Aorta (tissue), 5 donors: ENCODE data around the gene CFAP20DC. TPM values are rescaled to one million over a fixed set of nuclear protein-coding genes. Genes with fewer than 3 reads are reported as not detected.

Source experiments
- ATAC-seq: fragments of 200-7000 bp; cut with Tn5 transposase; one replicate; pipeline ENCODE4 v1.9.1; 2022; ENCODE audit warnings: moderate library complexity; ENCODE audit not compliant: low FRiP score
- DNase-seq, 2 donors: peaks; one replicate each; pipeline ENCODE4 v3.0.0-alpha.2; 2020
- H3K27ac ChIP-seq, 2 donors: one replicate each; pipeline ENCODE4 v1.5.1; 2013; ENCODE audit warnings: low read length in 2 of 2, mild to moderate bottlenecking in 2 of 2, moderate library complexity in 2 of 2, control low read depth in 1 of 2, inconsistent platforms in 1 of 2, low read depth in 1 of 2
- H3K27me3 ChIP-seq, 2 donors: one replicate each; pipeline ENCODE4 v1.6.1; 2013; ENCODE audit warnings: control low read depth in 1 of 2, low read length in 1 of 2, mild to moderate bottlenecking in 1 of 2, moderate library complexity in 1 of 2; ENCODE audit not compliant: insufficient read depth in 2 of 2, control insufficient read depth in 1 of 2
- H3K36me3 ChIP-seq, 2 donors: one replicate each; pipeline ENCODE4 v1.6.1; 2013; ENCODE audit warnings: control low read depth in 1 of 2, low read length in 1 of 2, mild to moderate bottlenecking in 1 of 2; ENCODE audit not compliant: insufficient read depth in 2 of 2, control insufficient read depth in 1 of 2
- H3K4me1 ChIP-seq, 2 donors: one replicate each; pipeline ENCODE4 v1.6.1; 2013; ENCODE audit warnings: low read length in 2 of 2, control low read depth in 1 of 2, mild to moderate bottlenecking in 1 of 2, moderate library complexity in 1 of 2; ENCODE audit not compliant: insufficient read depth in 2 of 2, control insufficient read depth in 1 of 2
- H3K4me3 ChIP-seq, 2 donors: one replicate each; pipeline ENCODE4 v1.5.1; 2013; ENCODE audit warnings: low read length in 2 of 2, control low read depth in 1 of 2, mild to moderate bottlenecking in 1 of 2
- H3K9me3 ChIP-seq: one replicate; pipeline ENCODE4 v1.6.1; 2013; ENCODE audit warnings: mild to moderate bottlenecking, low read length; ENCODE audit not compliant: control insufficient read depth
- WGBS, 2 donors: extraction: QIAGEN DNeasy Blood & Tissue Kit; methylation state at CpG; one replicate each; pipeline ENCODE4 v1.1.7; 2013; 5-methylcytosine and 5-hydroxymethylcytosine counted together
- intact Hi-C, 2 donors: fragments of 100-400 bp; cut with DNase I; formaldehyde crosslinking; loops; one replicate each; pipeline versions ENCODE4 v1.14.2 to v1.15.0; 2022
- polyA plus RNA-seq, 2 donors: library from polyadenylated mRNA; stranded (reverse); fragments of 200-250 nt; gene quantifications; one replicate each; pipeline ENCODE4 v1.2.3, GENCODE V29; 2013
- total RNA-seq, 2 donors: library from RNA; stranded (reverse); fragmentation: NEBNext Ultra II Directional; extraction: Animal tissue kit (Norgen Biotek cat#: 25700); gene quantifications; one replicate each; pipeline ENCODE4 v1.2.1, GENCODE V29; 2021
- donor health status: healthy with polysubstance abuse.
- donor health status: Bipolar disorder and iron deficiency.
- donor health status: DM: no; HTN: no; CAD: no.
- donor health status: DM: no; HTN: no; CAD: no.
- donor health status: DM: yes; HTN: yes; CAD: no.

The CFAP20DC gene
- total and polyA plus RNA-seq, 4 donors, result 0.39 to 0.90 TPM; not detected in 2

DNA sequence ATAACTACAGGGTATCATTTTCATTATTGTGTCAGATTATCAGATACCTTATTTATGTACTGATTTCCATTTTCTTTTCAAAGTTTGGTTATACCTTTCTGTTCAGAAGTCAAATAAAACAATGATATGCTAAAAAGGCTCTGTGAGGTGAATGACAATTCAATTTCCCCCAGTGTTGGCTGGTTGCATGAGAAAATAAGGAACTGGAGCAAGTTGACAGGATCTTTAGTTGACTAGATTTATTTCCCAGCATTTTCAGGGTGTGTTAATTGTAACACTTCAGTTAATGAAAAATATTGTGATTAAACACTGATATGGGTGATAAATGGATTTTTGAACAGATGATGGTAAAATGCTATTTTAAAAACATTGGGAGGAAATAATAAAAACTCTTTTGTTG is 260.4 kb downstream of the CFAP20DC start:
- H3K36me3 ChIP-seq, result no peaks in the 10 kb centered on the region
- H3K4me1 ChIP-seq, result no peaks in the 10 kb centered on the region
- H3K4me3 ChIP-seq, result no peak overlapping the region
- DNase-seq, result no peak
- intact Hi-C loops, result no loop called here
- no peak overlapping the region for H3K27ac ChIP-seq
- H3K9me3 ChIP-seq, result no peaks in the 10 kb centered on the region
- peaks cover 0 to 1% of the 10 kb centered on the region in 2 donors for H3K27me3 ChIP-seq
- ATAC-seq, result no peak

DNA sequence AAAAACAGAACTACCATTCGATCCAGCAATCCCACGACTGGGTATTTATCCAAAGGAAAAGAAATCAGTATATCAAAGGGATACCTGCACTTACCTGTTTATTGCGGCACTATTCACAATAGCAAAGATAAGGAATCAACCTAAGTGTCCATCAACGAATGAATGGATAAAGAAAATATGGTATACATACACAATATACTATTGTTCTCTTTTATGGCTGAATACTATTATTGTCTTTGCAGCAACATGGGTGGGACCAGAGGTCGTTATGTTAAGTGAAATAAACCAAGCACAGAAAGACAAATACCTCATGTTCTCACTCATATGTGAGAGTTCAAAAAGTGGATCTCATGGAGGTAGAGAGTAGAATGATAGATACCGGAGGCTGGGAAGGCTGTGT is 264.9 kb downstream of the CFAP20DC start:
- Histone ChIP-seq H3K4me3 (no peak overlapping the region), H3K4me1 (no peaks in the 10 kb centered on the region), H3K9me3 (no peaks in the 10 kb centered on the region), H3K27me3 (peaks cover 0 to 1% of the 10 kb centered on the region in 2 donors), H3K36me3 (no peaks in the 10 kb centered on the region), H3K27ac (no peak overlapping the region)
- DNase-seq (no peak), ATAC-seq (no peak)
- intact Hi-C loops, result no loop called here
- 78 to 85% methylated on average over 6 of the region's 6 CpGs for WGBS, 2 donors

DNA sequence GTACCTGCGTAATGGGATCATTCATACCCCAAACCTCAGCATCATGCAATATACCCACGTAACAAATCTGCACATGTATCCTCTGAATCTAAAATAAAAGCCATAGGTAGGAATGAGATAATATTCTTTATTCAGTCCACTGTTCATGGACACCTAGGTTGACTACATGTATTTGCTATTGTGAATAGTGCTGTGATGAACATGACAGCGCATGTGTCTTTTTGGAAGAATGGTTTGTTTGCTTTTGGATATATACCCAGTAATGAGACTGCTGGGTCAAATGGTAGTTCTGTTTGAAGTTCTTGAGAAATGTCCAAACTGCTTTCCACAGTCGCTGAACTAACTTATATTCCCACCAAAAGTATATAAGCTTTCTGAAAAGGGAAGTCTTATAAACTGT is 265.4 kb downstream of the CFAP20DC start:
- H3K9me3 ChIP-seq, result no peaks in the 10 kb centered on the region
- ATAC-seq, result no peak
- DNase-seq, result no peak
- 80 to 89% methylated on average over 4 of the region's 4 CpGs for WGBS, 2 donors
- H3K4me3 ChIP-seq, result no peak overlapping the region
- no peaks in the 10 kb centered on the region for H3K36me3 ChIP-seq
- intact Hi-C loops, result no loop called here
- no peaks in the 10 kb centered on the region for H3K4me1 ChIP-seq
- H3K27ac ChIP-seq, result no peak overlapping the region
- peaks cover 0 to 1% of the 10 kb centered on the region in 2 donors for H3K27me3 ChIP-seq

DNA sequence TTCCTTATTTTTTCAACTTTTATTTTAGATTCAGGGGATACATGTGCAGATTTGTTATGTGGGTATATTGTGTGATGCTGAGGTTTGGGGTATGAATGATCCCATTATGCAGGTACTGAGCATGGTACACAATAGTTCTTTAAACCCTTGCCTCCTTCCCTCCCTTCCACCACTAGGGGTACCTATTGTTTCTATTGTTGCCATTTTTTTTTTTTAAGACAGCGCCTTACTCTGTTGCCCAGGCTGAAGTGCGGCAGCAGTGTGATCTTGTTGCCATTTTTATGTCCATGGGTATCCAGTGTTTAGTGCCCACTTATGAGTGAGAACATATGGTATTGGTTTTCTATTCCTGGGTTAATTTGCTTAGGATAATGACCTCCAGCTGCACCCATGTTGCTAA is 266.0 kb downstream of the CFAP20DC start:
- 93 to 98% methylated on average over 2 of the region's 2 CpGs for WGBS, 2 donors
- DNase-seq (no peak), ATAC-seq (no peak)
- H3K36me3 ChIP-seq, result no peaks in the 10 kb centered on the region
- H3K27ac ChIP-seq, result no peak overlapping the region
- intact Hi-C loops, result no loop called here
- H3K4me3 ChIP-seq, result no peak overlapping the region
- no peaks in the 10 kb centered on the region for H3K4me1 ChIP-seq
- H3K27me3 ChIP-seq, result peaks cover 0 to 1% of the 10 kb centered on the region in 2 donors
- no peaks in the 10 kb centered on the region for H3K9me3 ChIP-seq

DNA sequence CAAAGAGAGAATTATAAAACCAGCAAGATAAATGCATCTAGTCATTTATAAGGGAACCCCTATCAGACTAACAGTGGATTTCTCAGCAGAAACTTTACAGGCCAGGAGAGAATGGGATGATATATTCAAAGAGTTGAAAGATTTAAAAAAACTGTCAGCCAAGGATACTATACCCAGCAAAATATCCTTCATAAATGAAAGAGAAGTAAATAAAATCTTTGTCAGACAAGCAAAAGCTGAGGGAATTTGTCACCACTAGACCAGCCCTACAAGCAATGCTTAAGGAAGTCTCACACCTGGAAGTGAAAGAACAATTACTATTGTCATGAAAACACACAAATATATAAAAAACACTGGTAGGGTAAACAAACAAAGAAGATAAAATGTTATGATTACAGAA is 269.9 kb downstream of the CFAP20DC start:
- Histone ChIP-seq H3K36me3 (no peaks in the 10 kb centered on the region), H3K4me3 (no peak overlapping the region), H3K9me3 (peaks cover 7% of the 10 kb centered on the region), H3K4me1 (no peaks in the 10 kb centered on the region), H3K27me3 (no peaks in the 10 kb centered on the region), H3K27ac (no peak overlapping the region)
- DNase-seq (no peak), ATAC-seq (no peak)
- intact Hi-C loops, result no loop called here

DNA sequence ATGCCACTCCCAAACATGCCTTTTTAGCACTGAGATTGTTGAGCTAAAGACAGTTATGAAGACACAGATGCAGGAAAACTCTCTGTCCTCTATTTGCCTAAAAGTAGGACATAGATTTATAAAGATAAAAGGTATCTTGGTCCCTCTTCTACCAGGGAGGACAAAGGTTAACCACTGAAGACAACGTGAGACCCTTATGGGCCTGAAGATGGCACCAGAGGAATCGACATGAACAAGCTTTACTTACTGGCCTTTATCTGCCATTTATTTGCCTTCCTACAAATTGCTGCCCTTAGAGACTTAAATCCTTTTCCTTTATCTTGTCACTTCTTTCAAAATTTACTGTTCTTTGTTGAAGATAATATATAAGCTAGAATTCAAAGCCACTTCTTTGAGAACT is 273.6 kb downstream of the CFAP20DC start:
- DNase-seq, result no peak
- Histone ChIP-seq H3K27ac (no peak overlapping the region), H3K27me3 (no peaks in the 10 kb centered on the region), H3K9me3 (peaks cover 7% of the 10 kb centered on the region), H3K4me3 (no peak overlapping the region), H3K4me1 (no peaks in the 10 kb centered on the region), H3K36me3 (no peaks in the 10 kb centered on the region)
- no peak for ATAC-seq
- WGBS, 2 donors, result 76 to 77% methylated on average over 2 of the region's 2 CpGs
- intact Hi-C loops, result no loop called here

DNA sequence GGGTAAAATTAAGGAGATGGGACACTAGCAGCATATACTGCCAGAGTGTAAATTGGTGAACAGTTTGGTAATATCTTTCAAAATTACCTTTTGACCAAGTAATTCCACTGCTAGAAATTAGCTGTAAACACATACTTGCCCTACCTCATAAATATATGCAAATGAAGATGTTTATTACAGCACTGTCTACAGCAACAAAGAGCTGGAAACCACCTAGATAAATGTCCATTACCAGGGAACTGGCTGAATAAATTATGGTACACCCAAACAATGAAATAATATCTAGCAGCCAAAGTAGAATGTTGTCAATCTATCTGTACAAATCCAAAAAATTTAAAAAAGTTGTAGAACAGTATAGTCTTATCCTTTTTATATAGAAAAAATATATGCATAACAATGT is 277.4 kb downstream of the CFAP20DC start:
- H3K9me3 ChIP-seq, result peaks cover 4% of the 10 kb centered on the region
- no peak for ATAC-seq

DNA sequence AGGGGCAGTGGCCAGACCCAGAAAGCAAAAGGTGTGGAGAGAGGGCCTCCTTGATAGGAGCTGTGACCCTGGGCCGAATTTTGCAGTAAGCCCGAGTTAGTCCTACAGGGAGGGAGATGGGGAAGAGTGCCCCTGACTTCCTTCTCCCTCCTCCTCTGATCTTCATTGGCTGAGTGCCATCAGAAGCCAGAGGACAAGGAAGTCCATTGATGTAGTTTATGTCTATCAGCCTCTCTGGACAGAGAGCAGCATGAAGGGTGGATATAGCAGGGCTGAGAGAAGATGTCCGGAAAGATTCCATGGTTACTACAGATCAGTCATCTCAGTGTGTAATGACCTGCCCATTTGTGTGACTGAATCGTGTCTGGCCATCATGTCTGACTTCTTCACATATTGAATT is 280.8 kb downstream of the CFAP20DC start:
- WGBS, 2 donors, result 79 to 89% methylated on average over 4 of the region's 4 CpGs
- Histone ChIP-seq H3K27me3 (no peaks in the 10 kb centered on the region), H3K36me3 (no peaks in the 10 kb centered on the region), H3K9me3 (peaks cover 4% of the 10 kb centered on the region), H3K4me3 (no peak overlapping the region), H3K27ac (no peak overlapping the region), H3K4me1 (no peaks in the 10 kb centered on the region)
- ATAC-seq (no peak), DNase-seq (no peak)
- intact Hi-C loops, result no loop called here

More for the DNA sequence above, 277.4 kb downstream of the CFAP20DC start:
- no peaks in the 10 kb centered on the region for H3K27me3 ChIP-seq
- no peak overlapping the region for H3K27ac ChIP-seq
- H3K36me3 ChIP-seq, result no peaks in the 10 kb centered on the region
- H3K4me1 ChIP-seq, result no peaks in the 10 kb centered on the region
- H3K4me3 ChIP-seq, result no peak overlapping the region
- DNase-seq, result no peak
- intact Hi-C loops, result no loop called here

DNA sequence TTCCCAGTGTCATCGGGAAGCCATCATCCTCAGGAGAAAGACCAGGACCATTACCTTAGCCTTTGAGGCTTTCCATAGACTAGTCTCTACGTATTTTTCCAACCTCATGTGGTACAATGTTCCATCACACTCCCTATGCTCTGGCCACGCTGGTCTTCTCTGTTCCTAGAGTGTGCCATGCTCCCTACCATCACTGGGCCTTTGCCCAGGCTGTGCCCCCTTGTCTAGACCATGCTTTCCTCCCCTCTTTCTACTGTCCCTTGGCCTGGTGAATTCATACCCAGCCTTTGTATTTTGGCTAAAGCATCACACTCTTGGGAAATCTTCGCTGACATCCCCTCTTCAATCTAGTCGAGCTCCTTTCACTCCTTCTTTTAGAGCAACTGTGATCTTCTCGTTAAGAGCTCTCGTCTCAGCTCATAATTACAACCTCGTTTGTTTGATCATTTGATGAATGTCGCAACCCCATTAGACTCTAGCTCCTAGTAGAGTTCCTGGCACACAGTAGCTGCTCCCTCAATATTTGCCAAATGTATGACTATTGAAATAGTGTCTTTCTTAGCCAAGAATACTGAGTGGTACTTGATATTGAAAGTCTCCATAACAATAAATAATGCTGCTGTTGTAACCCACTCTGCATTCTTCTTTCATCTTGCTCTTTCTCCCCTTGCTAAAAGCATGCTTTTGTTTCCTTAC is 283.1 kb downstream of the CFAP20DC start:
- Histone ChIP-seq H3K9me3 (peaks cover 4% of the 10 kb centered on the region), H3K36me3 (no peaks in the 10 kb centered on the region), H3K27ac (no peak overlapping the region), H3K4me3 (no peak overlapping the region), H3K27me3 (no peaks in the 10 kb centered on the region), H3K4me1 (no peaks in the 10 kb centered on the region)
- DNase-seq (no peak), ATAC-seq (no peak)
- WGBS, 2 donors, result 85 to 88% methylated on average over 9 of the region's 9 CpGs
- intact Hi-C loops, result no loop called here
